22Rv1 (cell line): ENCODE measurements around the gene DTX4.

Experiments
- ZFX ChIP-seq: fragments of 450-650 bp; IDR thresholded peaks from 2 replicates; pipeline ENCODE4 v1.6.1; 2017; ENCODE audit warnings: antibody characterized with exemption, borderline replicate concordance
- TF ChIP-seq, protein P1 (sequence below): fragments of 450-650 bp; IDR thresholded peaks from 2 replicates; pipeline ENCODE4 v1.5.1; 2017; ENCODE audit warnings: mild to moderate bottlenecking

DNA sequence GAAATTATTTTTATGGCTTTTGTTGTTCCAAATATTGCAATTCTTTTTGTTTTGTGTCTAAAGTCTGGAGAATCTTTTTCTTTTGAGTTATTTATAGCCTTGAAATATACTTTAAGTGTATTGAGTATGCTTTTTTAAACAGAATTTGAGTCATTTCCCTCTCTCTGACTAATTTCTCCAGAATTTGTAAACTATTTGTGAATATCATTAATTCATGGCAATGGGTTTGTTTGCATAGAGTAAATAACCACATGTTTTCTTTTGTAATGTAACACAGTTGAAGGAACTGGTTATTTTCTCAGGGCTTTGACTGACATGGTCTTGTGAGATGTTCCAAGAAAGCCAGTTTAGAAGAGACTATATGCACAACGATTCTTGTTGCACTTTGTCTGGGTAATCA is 71.7 kb downstream of the DTX4 start:
- TF ChIP-seq, protein P1, sequence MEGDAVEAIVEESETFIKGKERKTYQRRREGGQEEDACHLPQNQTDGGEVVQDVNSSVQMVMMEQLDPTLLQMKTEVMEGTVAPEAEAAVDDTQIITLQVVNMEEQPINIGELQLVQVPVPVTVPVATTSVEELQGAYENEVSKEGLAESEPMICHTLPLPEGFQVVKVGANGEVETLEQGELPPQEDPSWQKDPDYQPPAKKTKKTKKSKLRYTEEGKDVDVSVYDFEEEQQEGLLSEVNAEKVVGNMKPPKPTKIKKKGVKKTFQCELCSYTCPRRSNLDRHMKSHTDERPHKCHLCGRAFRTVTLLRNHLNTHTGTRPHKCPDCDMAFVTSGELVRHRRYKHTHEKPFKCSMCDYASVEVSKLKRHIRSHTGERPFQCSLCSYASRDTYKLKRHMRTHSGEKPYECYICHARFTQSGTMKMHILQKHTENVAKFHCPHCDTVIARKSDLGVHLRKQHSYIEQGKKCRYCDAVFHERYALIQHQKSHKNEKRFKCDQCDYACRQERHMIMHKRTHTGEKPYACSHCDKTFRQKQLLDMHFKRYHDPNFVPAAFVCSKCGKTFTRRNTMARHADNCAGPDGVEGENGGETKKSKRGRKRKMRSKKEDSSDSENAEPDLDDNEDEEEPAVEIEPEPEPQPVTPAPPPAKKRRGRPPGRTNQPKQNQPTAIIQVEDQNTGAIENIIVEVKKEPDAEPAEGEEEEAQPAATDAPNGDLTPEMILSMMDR: no peak
- no peak for TF ChIP-seq ZFX
